H1 (cell line): ENCODE measurements around the gene NEU2.

Experiments used
- EP300 ChIP-seq, 2 experiments: IDR thresholded peaks; 1 replicate in 1 of 2; 2 replicates in 1 of 2; pipeline ENCODE4 v1.6.1; 2011 to 2012; ENCODE audit warnings: low read depth in 2 of 2, low read length in 2 of 2, mild to moderate bottlenecking in 2 of 2, borderline replicate concordance in 1 of 2, inconsistent platforms in 1 of 2, moderate library complexity in 1 of 2
- KDM5A ChIP-seq: fragments of 200-600 bp; IDR thresholded peaks from 2 replicates; pipeline ENCODE4 v1.7.1; 2012; ENCODE audit warnings: mild to moderate bottlenecking, low read length, inconsistent platforms, mixed read lengths
- POLR2A ChIP-seq, 2 experiments: IDR thresholded peaks; 1 replicate in 1 of 2; 2 replicates in 1 of 2; pipeline ENCODE4 v1.6.1; 2011; ENCODE audit warnings: low read depth in 2 of 2, low read length in 2 of 2, mild to moderate bottlenecking in 2 of 2; ENCODE audit errors: control extremely low read depth in 1 of 2
- POLR2AphosphoS5 ChIP-seq: IDR thresholded peaks from 2 replicates; pipeline ENCODE4 v1.6.1; 2011; ENCODE audit warnings: low read depth, low read length
- SIN3A ChIP-seq, 2 experiments: IDR thresholded peaks in 1 of 2; conservative IDR thresholded peaks in 1 of 2; 2 replicates each; pipeline ENCODE4 v1.6.1; 2011 to 2012; ENCODE audit warnings: low read length in 2 of 2, improper control_type of control experiment in 1 of 2, low read depth in 1 of 2, mild to moderate bottlenecking in 1 of 2
- SIX5 ChIP-seq: IDR thresholded peaks from 2 replicates; pipeline ENCODE4 v1.6.1; 2011; ENCODE audit warnings: mild to moderate bottlenecking, low read depth, low read length
- SP1 ChIP-seq: IDR thresholded peaks from 2 replicates; pipeline ENCODE4 v1.6.1; 2011; ENCODE audit warnings: low read depth, low read length
- TAF1 ChIP-seq: IDR thresholded peaks from 2 replicates; pipeline ENCODE4 v1.6.1; 2011; ENCODE audit warnings: mild to moderate bottlenecking, low read depth, low read length
- ZNF274 ChIP-seq: IDR thresholded peaks from 2 replicates; pipeline ENCODE4 v1.7.0; 2012; ENCODE audit warnings: low read length, borderline replicate concordance; ENCODE audit errors: extremely low read depth
- TF ChIP-seq, protein P1 (sequence below): IDR thresholded peaks from 2 replicates; pipeline ENCODE4 v1.6.1; 2012; ENCODE audit warnings: low read length, inconsistent platforms
- TF ChIP-seq, protein P2 (sequence below), 3 experiments: IDR thresholded peaks; 1 replicate in 2 of 3; 2 replicates in 1 of 3; pipeline versions ENCODE4 v1.5.1 to v1.6.1; 2011; ENCODE audit warnings: low read length in 3 of 3, mild to moderate bottlenecking in 3 of 3, inconsistent platforms in 2 of 3, low read depth in 1 of 3, moderate library complexity in 1 of 3; ENCODE audit not compliant: insufficient read depth in 1 of 3; ENCODE audit errors: control extremely low read depth in 1 of 3

DNA sequence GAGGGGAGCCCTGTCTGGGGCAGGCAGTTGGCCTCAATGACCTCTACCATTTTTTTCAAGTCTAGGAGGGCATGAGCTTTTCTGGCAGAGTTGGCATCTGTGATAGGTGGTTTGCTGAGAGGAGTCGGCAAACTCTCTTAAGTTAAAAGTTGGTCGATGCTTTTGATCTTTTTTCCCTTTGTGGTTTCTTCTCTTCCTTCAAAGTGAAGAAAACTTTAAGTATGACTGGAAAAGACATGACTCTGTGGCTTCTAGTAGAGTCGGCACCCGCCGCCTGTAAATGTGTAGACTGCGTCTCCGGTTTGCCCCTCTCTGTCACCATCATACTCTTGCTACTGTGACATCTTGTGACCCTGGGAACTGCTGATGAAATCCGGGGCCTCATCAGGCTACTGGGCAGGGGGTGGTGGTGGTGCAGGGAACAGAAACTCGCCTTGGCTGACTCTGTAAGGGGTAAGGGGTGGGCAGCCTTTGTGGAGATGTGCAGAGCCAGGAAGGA lies 48.8 kb downstream of the NEU2 start:
- no peak for TF ChIP-seq TAF1
- no peak for TF ChIP-seq POLR2AphosphoS5
- TF ChIP-seq ZNF274 = no peak
- no peak for TF ChIP-seq SIX5
- TF ChIP-seq SP1 = no peak
- no peak for TF ChIP-seq POLR2A (IDR thresholded peaks at IDR 0.05; ENCODE audit: control extremely low read depth in 1 of 2, low read depth in 2 of 2, low read length in 2 of 2)
- TF ChIP-seq KDM5A = no peak
- TF ChIP-seq, protein P1, sequence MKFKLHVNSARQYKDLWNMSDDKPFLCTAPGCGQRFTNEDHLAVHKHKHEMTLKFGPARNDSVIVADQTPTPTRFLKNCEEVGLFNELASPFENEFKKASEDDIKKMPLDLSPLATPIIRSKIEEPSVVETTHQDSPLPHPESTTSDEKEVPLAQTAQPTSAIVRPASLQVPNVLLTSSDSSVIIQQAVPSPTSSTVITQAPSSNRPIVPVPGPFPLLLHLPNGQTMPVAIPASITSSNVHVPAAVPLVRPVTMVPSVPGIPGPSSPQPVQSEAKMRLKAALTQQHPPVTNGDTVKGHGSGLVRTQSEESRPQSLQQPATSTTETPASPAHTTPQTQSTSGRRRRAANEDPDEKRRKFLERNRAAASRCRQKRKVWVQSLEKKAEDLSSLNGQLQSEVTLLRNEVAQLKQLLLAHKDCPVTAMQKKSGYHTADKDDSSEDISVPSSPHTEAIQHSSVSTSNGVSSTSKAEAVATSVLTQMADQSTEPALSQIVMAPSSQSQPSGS = no peak
- TF ChIP-seq, protein P2, sequence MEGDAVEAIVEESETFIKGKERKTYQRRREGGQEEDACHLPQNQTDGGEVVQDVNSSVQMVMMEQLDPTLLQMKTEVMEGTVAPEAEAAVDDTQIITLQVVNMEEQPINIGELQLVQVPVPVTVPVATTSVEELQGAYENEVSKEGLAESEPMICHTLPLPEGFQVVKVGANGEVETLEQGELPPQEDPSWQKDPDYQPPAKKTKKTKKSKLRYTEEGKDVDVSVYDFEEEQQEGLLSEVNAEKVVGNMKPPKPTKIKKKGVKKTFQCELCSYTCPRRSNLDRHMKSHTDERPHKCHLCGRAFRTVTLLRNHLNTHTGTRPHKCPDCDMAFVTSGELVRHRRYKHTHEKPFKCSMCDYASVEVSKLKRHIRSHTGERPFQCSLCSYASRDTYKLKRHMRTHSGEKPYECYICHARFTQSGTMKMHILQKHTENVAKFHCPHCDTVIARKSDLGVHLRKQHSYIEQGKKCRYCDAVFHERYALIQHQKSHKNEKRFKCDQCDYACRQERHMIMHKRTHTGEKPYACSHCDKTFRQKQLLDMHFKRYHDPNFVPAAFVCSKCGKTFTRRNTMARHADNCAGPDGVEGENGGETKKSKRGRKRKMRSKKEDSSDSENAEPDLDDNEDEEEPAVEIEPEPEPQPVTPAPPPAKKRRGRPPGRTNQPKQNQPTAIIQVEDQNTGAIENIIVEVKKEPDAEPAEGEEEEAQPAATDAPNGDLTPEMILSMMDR (IDR thresholded peaks at IDR 0.05; ENCODE audit: control extremely low read depth in 1 of 3, insufficient read depth in 1 of 3, low read depth in 1 of 3, low read length in 3 of 3) = no peak
- TF ChIP-seq EP300 (IDR thresholded peaks at IDR 0.05; ENCODE audit: borderline replicate concordance in 1 of 2, low read depth in 2 of 2, low read length in 2 of 2) = no peak
- no peak for TF ChIP-seq SIN3A (conservative IDR thresholded peaks at IDR 0.05 in 1 of 2, IDR thresholded peaks at IDR 0.05 in 1 of 2; ENCODE audit: low read depth in 1 of 2, low read length in 2 of 2)
